H1 (cell line): ENCODE results near the gene GPATCH2. TPM values are rescaled to one million over a fixed set of nuclear protein-coding genes. Genes with fewer than 3 reads are reported as not detected.

ENCODE experiments used
- CTCF ChIA-PET: fragments of 300-600 bp; sonication (Branson Sonifier 250); formaldehyde crosslinking; loops from one replicate; lab custom pipeline; 2021; ENCODE audit not compliant: partially characterized antibody; lab: Charles Lee
- POLR2A ChIA-PET: fragments of 300-600 bp; sonication (Branson Sonifier 250); formaldehyde crosslinking; loops from one replicate; lab custom pipeline; 2021; ENCODE audit warnings: inconsistent platforms; ENCODE audit not compliant: partially characterized antibody; lab: Charles Lee
- DNase-seq, 2 experiments: peaks; one replicate each; pipeline versions ENCODE4 v3.0.0 to v3.0.0-alpha.2; 2010 to 2022; ENCODE audit warnings: low spot score in 2 of 2, low read depth in 1 of 2, mixed read lengths in 1 of 2
- FAIRE-seq: peaks from 2 replicates; lab custom pipeline; 2011; peaks lifted over from hg19 to GRCh38; lab: Jason Lieb, UNC
- H2AFZ ChIP-seq: 2 replicates; pipeline ENCODE4 v1.8.1; 2012; ENCODE audit warnings: low read length, inconsistent platforms
- H2AK5ac ChIP-seq: 2 replicates; pipeline ENCODE4 v1.6.1; 2013; ENCODE audit warnings: low read depth, low read length
- H2BK120ac ChIP-seq: replicated peaks from 2 replicates; pipeline ENCODE3; 2013; ENCODE audit warnings: low read depth, low read length, inconsistent platforms
- H2BK12ac ChIP-seq: 2 replicates; pipeline ENCODE4 v1.6.1; 2013; ENCODE audit warnings: low read depth, low read length
- H2BK15ac ChIP-seq: 2 replicates; pipeline ENCODE4 v1.6.1; 2013; ENCODE audit warnings: low read length
- H2BK20ac ChIP-seq: 2 replicates; pipeline ENCODE4 v1.6.1; 2013; ENCODE audit warnings: low read length
- H2BK5ac ChIP-seq: 2 replicates; pipeline ENCODE4 v1.6.1; 2013; ENCODE audit warnings: low read depth, low read length
- H3K14ac ChIP-seq: 2 replicates; pipeline ENCODE4 v1.6.1; 2013; ENCODE audit warnings: inconsistent platforms; ENCODE audit not compliant: insufficient read length
- H3K18ac ChIP-seq: 2 replicates; pipeline ENCODE4 v1.6.1; 2013; ENCODE audit warnings: low read length; ENCODE audit errors: extremely low read depth
- H3K23ac ChIP-seq: 2 replicates; pipeline ENCODE4 v1.6.1; 2013; ENCODE audit warnings: inconsistent platforms; ENCODE audit not compliant: insufficient read length
- H3K23me2 ChIP-seq: 2 replicates; pipeline ENCODE4 v1.6.1; 2013; ENCODE audit warnings: low read depth, low read length
- H3K27ac ChIP-seq: 2 replicates; pipeline ENCODE4 v1.6.1; 2011; ENCODE audit warnings: low read depth, low read length, inconsistent platforms
- H3K27me3 ChIP-seq, 4 experiments: replicated peaks in 1 of 4; 1 replicate in 1 of 4; 2 replicates in 3 of 4; pipeline versions ENCODE4 v1.6.1 to v1.8.1; 2011 to 2013; ENCODE audit warnings: low read length in 3 of 4, mild to moderate bottlenecking in 3 of 4, inconsistent platforms in 2 of 4, mixed read lengths in 2 of 4, moderate library complexity in 1 of 4; ENCODE audit not compliant: control insufficient read depth in 3 of 4, insufficient read depth in 3 of 4; ENCODE audit errors: extremely low read depth in 1 of 4
- H3K36me3 ChIP-seq, 4 experiments: 2 replicates each; pipeline versions ENCODE4 v1.6.1 to v1.8.1; 2011 to 2013; ENCODE audit warnings: mild to moderate bottlenecking in 4 of 4, low read length in 3 of 4, moderate library complexity in 2 of 4, control low read depth in 1 of 4, inconsistent platforms in 1 of 4; ENCODE audit not compliant: insufficient read depth in 4 of 4, control insufficient read depth in 2 of 4
- H3K4ac ChIP-seq: replicated peaks from 2 replicates; pipeline ENCODE3; 2013; ENCODE audit warnings: low read length, low read depth, mixed read lengths, inconsistent platforms; ENCODE audit not compliant: insufficient read length
- H3K4me1 ChIP-seq, 4 experiments: replicated peaks in 1 of 4; 1 replicate in 1 of 4; 2 replicates in 3 of 4; pipeline versions ENCODE4 v1.6.1 to v1.8.1; 2011 to 2013; ENCODE audit warnings: low read length in 3 of 4, inconsistent platforms in 2 of 4, mixed read lengths in 1 of 4; ENCODE audit not compliant: insufficient read depth in 4 of 4, control insufficient read depth in 3 of 4
- H3K4me2 ChIP-seq, 2 experiments: 2 replicates each; pipeline versions ENCODE4 v1.6.1 to v1.8.1; 2011 to 2013; ENCODE audit warnings: low read depth in 2 of 2, low read length in 2 of 2, control low read depth in 1 of 2, inconsistent platforms in 1 of 2, mild to moderate bottlenecking in 1 of 2; ENCODE audit not compliant: insufficient read depth in 1 of 2
- H3K4me3 ChIP-seq, 4 experiments: fragments of 200-600, 300-600 bp in 1 of 4; sonication (generic), shearing (Covaris generic), sonication (Bioruptor Twin) in 1 of 4; 2 replicates each; pipeline versions ENCODE4 v1.5.1 to v1.8.1; 2011 to 2016; ENCODE audit warnings: low read length in 4 of 4, low read depth in 3 of 4, control low read depth in 2 of 4, inconsistent platforms in 2 of 4, mild to moderate bottlenecking in 2 of 4, mixed read lengths in 1 of 4, moderate library complexity in 1 of 4; ENCODE audit not compliant: insufficient read depth in 2 of 4; ENCODE audit errors: extremely low read depth in 1 of 4
- H3K56ac ChIP-seq: replicated peaks from 2 replicates; pipeline ENCODE3; 2013; ENCODE audit warnings: low read depth, mild to moderate bottlenecking, mixed read lengths, low read length, inconsistent platforms; ENCODE audit not compliant: insufficient read length
- H3K79me1 ChIP-seq: 2 replicates; pipeline ENCODE4 v1.6.1; 2013; ENCODE audit warnings: low read depth, low read length, control low read depth
- H3K79me2 ChIP-seq, 2 experiments: 2 replicates each; pipeline versions ENCODE4 v1.6.1 to v1.8.1; 2012 to 2013; ENCODE audit warnings: low read length in 2 of 2, mild to moderate bottlenecking in 2 of 2, inconsistent platforms in 1 of 2; ENCODE audit not compliant: insufficient read depth in 2 of 2, control insufficient read depth in 1 of 2
- H3K9ac ChIP-seq, 4 experiments: replicated peaks in 1 of 4; 1 replicate in 1 of 4; 2 replicates in 3 of 4; pipeline versions ENCODE4 v1.6.1 to v1.8.1; 2011 to 2013; ENCODE audit warnings: low read depth in 3 of 4, low read length in 3 of 4, control low read depth in 2 of 4, mild to moderate bottlenecking in 2 of 4, moderate library complexity in 2 of 4, inconsistent platforms in 1 of 4; ENCODE audit errors: extremely low read depth in 1 of 4
- H3K9me3 ChIP-seq, 2 experiments: 2 replicates each; pipeline versions ENCODE4 v1.6.1 to v1.8.1; 2012 to 2013; ENCODE audit warnings: mild to moderate bottlenecking in 2 of 2, moderate library complexity in 2 of 2, control low read depth in 1 of 2, inconsistent platforms in 1 of 2, low read depth in 1 of 2, low read length in 1 of 2, mixed read lengths in 1 of 2; ENCODE audit not compliant: insufficient read depth in 2 of 2
- H4K20me1 ChIP-seq, 2 experiments: replicated peaks in 1 of 2; 2 replicates each; pipeline versions ENCODE3 to v1.8.1; 2011 to 2013; ENCODE audit warnings: inconsistent platforms in 2 of 2, low read length in 2 of 2, mild to moderate bottlenecking in 1 of 2; ENCODE audit not compliant: insufficient read depth in 2 of 2, control insufficient read depth in 1 of 2
- H4K5ac ChIP-seq: 2 replicates; pipeline ENCODE4 v1.6.1; 2013; ENCODE audit warnings: low read length, low read depth, mixed read lengths, inconsistent platforms; ENCODE audit not compliant: insufficient read length
- H4K8ac ChIP-seq: 2 replicates; pipeline ENCODE4 v1.8.0; 2013; ENCODE audit warnings: mild to moderate bottlenecking, moderate library complexity, low read length, inconsistent platforms; ENCODE audit not compliant: insufficient read depth; ENCODE audit errors: extremely low read depth
- H4K91ac ChIP-seq: replicated peaks from 2 replicates; pipeline ENCODE3; 2013; ENCODE audit warnings: low read length, mixed read lengths, inconsistent platforms; ENCODE audit not compliant: insufficient read length
- ATF2 ChIP-seq: IDR thresholded peaks from 2 replicates; pipeline ENCODE4 v1.6.1; 2012; ENCODE audit warnings: low read length, inconsistent platforms
- CREB1 ChIP-seq: IDR thresholded peaks from 2 replicates; pipeline ENCODE4 v1.6.1; 2012; ENCODE audit warnings: inconsistent platforms
- GABPA ChIP-seq: IDR thresholded peaks from 2 replicates; pipeline ENCODE4 v1.6.1; 2011; ENCODE audit warnings: mild to moderate bottlenecking, low read length, moderate library complexity, borderline replicate concordance; ENCODE audit not compliant: insufficient read depth
- HDAC2 ChIP-seq, 2 experiments: fragments of 300-600 bp in 1 of 2; sonication (generic) in 1 of 2; IDR thresholded peaks; 2 replicates each; pipeline ENCODE4 v1.6.1; 2011 to 2012; ENCODE audit warnings: low read depth in 2 of 2, low read length in 2 of 2, mild to moderate bottlenecking in 2 of 2, moderate library complexity in 2 of 2, borderline replicate concordance in 1 of 2, inconsistent platforms in 1 of 2
- HDAC6 ChIP-seq: IDR thresholded peaks from one replicate; pipeline ENCODE4 v1.7.1; 2012; ENCODE audit warnings: low read depth, mild to moderate bottlenecking, inconsistent platforms, low read length, moderate library complexity
- NANOG ChIP-seq: IDR thresholded peaks from 2 replicates; pipeline ENCODE4 v1.6.1; 2011; ENCODE audit warnings: low read length, low read depth, mild to moderate bottlenecking, inconsistent platforms; ENCODE audit not compliant: insufficient read depth, poor library complexity, severe bottlenecking
- PHF8 ChIP-seq: fragments of 200-600 bp; sonication (generic); conservative IDR thresholded peaks from 2 replicates; pipeline ENCODE4 v1.7.1; 2012; ENCODE audit warnings: low read depth, mild to moderate bottlenecking, inconsistent platforms, low read length, moderate library complexity
- RXRA ChIP-seq: IDR thresholded peaks from 2 replicates; pipeline ENCODE4 v1.6.1; 2011; ENCODE audit warnings: low read depth, mild to moderate bottlenecking, low read length, moderate library complexity; ENCODE audit not compliant: insufficient read depth
- SAP30 ChIP-seq: fragments of 300-600 bp; sonication (generic); IDR thresholded peaks from 2 replicates; pipeline ENCODE4 v1.7.1; 2012; ENCODE audit warnings: low read length, moderate library complexity, mild to moderate bottlenecking, inconsistent platforms; ENCODE audit not compliant: insufficient read depth, insufficient replicate concordance
- TAF1 ChIP-seq: IDR thresholded peaks from 2 replicates; pipeline ENCODE4 v1.6.1; 2011; ENCODE audit warnings: mild to moderate bottlenecking, low read depth, low read length
- TAF7 ChIP-seq: optimal IDR thresholded peaks from 2 replicates; pipeline ENCODE3; 2011; ENCODE audit warnings: low read depth, mild to moderate bottlenecking, inconsistent platforms, low read length, moderate library complexity, borderline replicate concordance
- YY1 ChIP-seq: IDR thresholded peaks from 2 replicates; pipeline ENCODE4 v1.6.1; 2011; ENCODE audit warnings: low read depth, mild to moderate bottlenecking, low read length
- WGBS, 2 experiments: shearing (Covaris generic) in 1 of 2; methylation state at CpG; one replicate each; pipeline versions ENCODE4 v1.1.6 to v1.1.7; 2013 to 2015; ENCODE audit warnings: low lambda C conversion rate in 2 of 2, mixed read lengths in 2 of 2, inconsistent platforms in 1 of 2, low coverage in 1 of 2, missing lambda C conversion rate in 1 of 2; ENCODE audit not compliant: insufficient replicate concordance in 2 of 2, insufficient coverage in 1 of 2, insufficient read length in 1 of 2; ENCODE audit errors: extremely low coverage in 1 of 2, missing lambda C conversion rate in 1 of 2; 5-methylcytosine and 5-hydroxymethylcytosine counted together
- polyA plus RNA-seq, 7 experiments: library from polyadenylated mRNA; depleted of rRNA in 3 of 7; stranded (reverse) in 5 of 7; unstranded in 2 of 7; fragments of >200 nt in 5 of 7; fragments of 200-250 nt in 2 of 7; gene quantifications; 1 replicate in 5 of 7; 2 replicates in 1 of 7; 4 replicates in 1 of 7; pipeline versions ENCODE4 v1.2.1 to v1.2.3, GENCODE V29; 2011 to 2013; ENCODE audit warnings: missing spikeins in 2 of 7, mixed read lengths in 2 of 7
- total RNA-seq: library from RNA; stranded (reverse); fragmentation: NEBNext Ultra II Directional; extraction: Animal tissue kit (Norgen Biotek cat#: 25700); gene quantifications from 2 replicates; pipeline ENCODE4 v1.2.1, GENCODE V29; 2021

GPATCH2 gene
- total and polyA plus RNA-seq, 2 of the 8 experiments (the other 6 are each of a cell fraction or from before 2014, with no cell fraction given): 3.9 to 13.1 TPM

GRCh38 chr1:217528271-217528670 lies 102.6 kb downstream of the GPATCH2 start:
- no peak overlapping the region for H3K4ac ChIP-seq
- no peak overlapping the region for H2BK20ac ChIP-seq
- no peak overlapping the region for H3K14ac ChIP-seq
- H3K23ac ChIP-seq: no peak overlapping the region
- DNase-seq (no peak), FAIRE-seq (no peak)
- no peak overlapping the region for H3K4me2 ChIP-seq
- WGBS, 2 experiments: 94% methylated on average over 3 of the region's 3 CpGs; no CpG with 5 or more reads in 1 of the 2 experiments
- H3K9me3 ChIP-seq: peaks cover 3 to 10% of the 10 kb centered on the region in 2 experiments; a peak in 2 of 4 replicates
- H3K56ac ChIP-seq: no peak overlapping the region
- no peak overlapping the region for H4K91ac ChIP-seq
- no peaks in the 10 kb centered on the region for H4K20me1 ChIP-seq
- ChIA-PET CTCF (no interaction called here), POLR2A (interaction anchor here (1.2 kb wide), 1 partner anchor 10 kb away, joined by 3 read pairs; no protein-coding TSS in a partner anchor)
- H3K27ac ChIP-seq: no peak overlapping the region
- no peak overlapping the region for H4K8ac ChIP-seq
- H3K9ac ChIP-seq: no peak overlapping the region
- H3K4me1 ChIP-seq: no peaks in the 10 kb centered on the region
- H3K79me1 ChIP-seq: no peaks in the 10 kb centered on the region
- H3K4me3 ChIP-seq: no peak overlapping the region
- no peak overlapping the region for H2AK5ac ChIP-seq
- H3K36me3 ChIP-seq: no peaks in the 10 kb centered on the region
- H2BK15ac ChIP-seq: no peak overlapping the region
- H2BK12ac ChIP-seq: no peak overlapping the region
- no peak overlapping the region for H2AFZ ChIP-seq
- H2BK5ac ChIP-seq: no peak overlapping the region
- no peak overlapping the region for H2BK120ac ChIP-seq
- no peaks in the 10 kb centered on the region; a peak in 1 of 4 replicates for H3K79me2 ChIP-seq
- no peaks in the 10 kb centered on the region for H3K27me3 ChIP-seq
- no peaks in the 10 kb centered on the region; the same call in 1 of the 2 replicates for H3K23me2 ChIP-seq
- H4K5ac ChIP-seq: no peak overlapping the region
- H3K18ac ChIP-seq: no peak overlapping the region
- TF ChIP-seq GABPA: no peak
- TF ChIP-seq TAF1: no peak
- no peak for TF ChIP-seq ATF2
- TF ChIP-seq SAP30: no peak
- TF ChIP-seq PHF8: no peak
- no peak for TF ChIP-seq NANOG
- no peak for TF ChIP-seq HDAC2 (IDR thresholded peaks at IDR 0.05; ENCODE audit: borderline replicate concordance in 1 of 2, low read depth in 2 of 2, low read length in 2 of 2)
- TF ChIP-seq YY1: no peak
- no peak for TF ChIP-seq RXRA
- no peak for TF ChIP-seq TAF7
- TF ChIP-seq CREB1: no peak
- no peak for TF ChIP-seq HDAC6
